Right lobe of liver (tissue), 6 donors: Measurements from ENCODE around the gene THBS1. TPM values are rescaled to one million over a fixed set of nuclear protein-coding genes. Genes with fewer than 3 reads are reported as not detected.

ENCODE experiments used
- ATAC-seq, 4 donors: fragments of 200-7000 bp; cut with Tn5 transposase; one replicate each; pipeline ENCODE4 v1.9.1; 2020; ENCODE audit warnings: mild to moderate bottlenecking in 4 of 4, moderate library complexity in 4 of 4
- DNase-seq, 3 donors: peaks; one replicate each; pipeline ENCODE4 v3.0.0-alpha.2; 2020
- H3K27ac ChIP-seq, 3 donors: fragments of 200-600 bp; one replicate each; pipeline ENCODE4 v1.8.0; 2022
- H3K27me3 ChIP-seq, 2 donors: fragments of 200-600 bp; one replicate each; pipeline ENCODE4 v1.8.0; 2022
- H3K36me3 ChIP-seq, 4 donors: fragments of 200-600 bp; sonication (generic) in 1 of 4; one replicate each; pipeline versions ENCODE4 v1.5.1 to v1.8.0; 2017 to 2022; ENCODE audit warnings: control low read depth in 1 of 4
- H3K4me1 ChIP-seq, 4 donors: fragments of 200-600 bp; sonication (generic) in 1 of 4; one replicate each; pipeline versions ENCODE4 v1.5.1 to v1.8.0; 2017 to 2022; ENCODE audit warnings: control low read depth in 1 of 4
- H3K4me3 ChIP-seq, 3 donors: fragments of 200-600 bp; one replicate each; pipeline ENCODE4 v1.8.0; 2022
- H3K9me3 ChIP-seq, 4 donors: fragments of 200-600 bp; sonication (generic) in 1 of 4; one replicate each; pipeline versions ENCODE4 v1.5.1 to v1.8.0; 2017 to 2022; ENCODE audit warnings: control low read depth in 1 of 4
- POLR2A ChIP-seq: fragments of 450-650 bp; IDR thresholded peaks from one replicate; pipeline ENCODE4 v1.6.1; 2017; ENCODE audit warnings: antibody characterized with exemption, mild to moderate bottlenecking
- WGBS: methylation state at CpG from one replicate; pipeline ENCODE4 v1.1.6; 2018; ENCODE audit warnings: low coverage, low lambda C conversion rate; ENCODE audit not compliant: insufficient coverage; ENCODE audit errors: missing lambda C conversion rate; 5-methylcytosine and 5-hydroxymethylcytosine counted together
- intact Hi-C, 2 donors: fragments of 100-400 bp; cut with DNase I; formaldehyde crosslinking; loops; one replicate each; pipeline versions ENCODE4 v1.11.2 to v1.14.1; 2022
- total RNA-seq, 6 experiments: library from RNA; depleted of rRNA in 2 of 6; stranded (reverse); fragments of >200 nt in 2 of 6; fragmentation: NEBNext Ultra II Directional in 3 of 6; extraction: Animal tissue kit (Norgen Biotek cat#: 25700) in 3 of 6; gene quantifications; one replicate each; pipeline versions ENCODE4 v1.1.0 to v1.2.4, GENCODE V29; 2016 to 2023
- TF ChIP-seq, protein P1 (sequence below), 4 donors: fragments of 200-600 bp in 3 of 4; fragments of 450-650 bp in 1 of 4; IDR thresholded peaks; one replicate each; pipeline versions ENCODE4 v1.5.1 to v1.8.0; 2016 to 2022; ENCODE audit warnings: antibody characterized with exemption in 4 of 4, mild to moderate bottlenecking in 2 of 4
- donor health status: DM: no; HTN: yes; CAD: no.
- donor health status: DM: no; HTN: no; CAD: no.
- donor health status: DM: no; HTN: no; CAD: no.
- donor health status: DM: no; HTN: yes; CAD: no.
- donor health status: DM: no; HTN: yes; CAD: no.

THBS1 gene
- total RNA-seq, 6 experiments from 2014 or later: 10.7 to 253 (median 64.6) TPM

DNA sequence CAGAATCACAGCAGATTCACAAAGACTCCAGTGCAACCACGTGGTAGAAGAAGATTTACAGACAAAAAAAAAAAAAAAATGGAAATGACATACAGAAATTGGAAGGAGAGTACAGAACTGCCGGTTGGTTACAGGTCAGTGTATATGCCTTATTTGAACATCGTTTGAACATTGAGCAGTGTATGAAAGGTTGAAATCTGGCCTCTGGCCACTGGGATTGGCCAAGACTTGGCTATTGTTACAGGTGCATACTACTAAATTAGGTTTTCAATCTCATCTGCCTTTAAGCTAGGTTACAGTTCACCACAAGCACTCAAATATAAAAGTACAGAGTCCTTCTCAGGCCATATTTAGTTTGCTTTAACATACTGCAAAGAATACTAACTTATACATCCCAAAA, 59.8 kb downstream of the THBS1 start:
- 50% methylated on average over 3 of the region's 3 CpGs for WGBS
- peak; percentile 73 to 85 (median 82) for ATAC-seq
- H3K4me1 ChIP-seq: peaks cover 0 to 6% (median 0%) of the 10 kb centered on the region in 4 donors
- TF ChIP-seq, protein P1, sequence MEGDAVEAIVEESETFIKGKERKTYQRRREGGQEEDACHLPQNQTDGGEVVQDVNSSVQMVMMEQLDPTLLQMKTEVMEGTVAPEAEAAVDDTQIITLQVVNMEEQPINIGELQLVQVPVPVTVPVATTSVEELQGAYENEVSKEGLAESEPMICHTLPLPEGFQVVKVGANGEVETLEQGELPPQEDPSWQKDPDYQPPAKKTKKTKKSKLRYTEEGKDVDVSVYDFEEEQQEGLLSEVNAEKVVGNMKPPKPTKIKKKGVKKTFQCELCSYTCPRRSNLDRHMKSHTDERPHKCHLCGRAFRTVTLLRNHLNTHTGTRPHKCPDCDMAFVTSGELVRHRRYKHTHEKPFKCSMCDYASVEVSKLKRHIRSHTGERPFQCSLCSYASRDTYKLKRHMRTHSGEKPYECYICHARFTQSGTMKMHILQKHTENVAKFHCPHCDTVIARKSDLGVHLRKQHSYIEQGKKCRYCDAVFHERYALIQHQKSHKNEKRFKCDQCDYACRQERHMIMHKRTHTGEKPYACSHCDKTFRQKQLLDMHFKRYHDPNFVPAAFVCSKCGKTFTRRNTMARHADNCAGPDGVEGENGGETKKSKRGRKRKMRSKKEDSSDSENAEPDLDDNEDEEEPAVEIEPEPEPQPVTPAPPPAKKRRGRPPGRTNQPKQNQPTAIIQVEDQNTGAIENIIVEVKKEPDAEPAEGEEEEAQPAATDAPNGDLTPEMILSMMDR (IDR thresholded peaks at IDR 0.05): no peak
- no peak for TF ChIP-seq POLR2A
- H3K27me3 ChIP-seq: no peaks in the 10 kb centered on the region
- intact Hi-C loops: no loop called here
- no peak overlapping the region for H3K4me3 ChIP-seq
- no peak for DNase-seq
- no peaks in the 10 kb centered on the region for H3K9me3 ChIP-seq
- no peaks in the 10 kb centered on the region for H3K36me3 ChIP-seq
- H3K27ac ChIP-seq: no peak overlapping the region

- intact Hi-C loops: no loop called here
- Histone ChIP-seq H3K9me3 (no peaks in the 10 kb centered on the region), H3K4me1 (peaks cover 0 to 6% (median 0%) of the 10 kb centered on the region in 4 donors), H3K36me3 (no peaks in the 10 kb centered on the region), H3K4me3 (no peak overlapping the region), H3K27me3 (no peaks in the 10 kb centered on the region), H3K27ac (no peak overlapping the region)
- DNase-seq (no peak), ATAC-seq (no peak)
- TF ChIP-seq, protein P1 (IDR thresholded peaks at IDR 0.05): no peak
- WGBS: 84% methylated on average over 11 of the region's 11 CpGs
Measured at GRCh38 chr15:39641191-39641889, 60.5 kb downstream of the THBS1 start.

DNA sequence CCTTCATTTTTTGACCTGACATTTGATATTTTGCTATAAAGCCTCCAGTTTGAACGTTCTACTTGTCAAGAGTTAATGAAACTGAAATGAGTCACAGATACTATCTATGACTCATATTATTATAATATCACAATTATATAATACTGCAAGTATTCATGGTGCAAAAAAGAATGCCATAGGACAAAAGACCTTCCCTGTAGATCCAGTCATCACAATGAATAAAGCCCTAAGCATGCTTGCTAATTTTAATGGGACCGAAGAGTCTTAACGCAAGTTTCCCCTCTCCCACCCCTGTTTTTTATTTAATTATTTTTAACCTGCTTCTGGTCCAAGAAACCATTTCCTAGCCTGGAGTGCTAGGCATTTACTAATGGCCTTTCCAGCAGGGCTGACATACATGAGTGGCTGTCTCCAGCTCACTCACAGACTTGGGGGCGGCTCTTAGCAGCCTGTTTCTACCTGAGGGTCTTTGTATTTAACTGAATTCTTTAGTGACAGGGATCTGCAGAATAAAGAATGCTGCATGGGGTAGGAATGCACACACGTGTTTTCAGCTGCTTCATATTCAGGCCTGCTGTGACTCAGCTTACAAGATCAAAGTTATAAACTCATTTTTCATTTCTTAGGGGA, 61.2 kb downstream of the THBS1 start:
- DNase-seq (no peak), ATAC-seq (no peak)
- Histone ChIP-seq H3K9me3 (no peaks in the 10 kb centered on the region), H3K4me1 (peaks cover 0 to 6% (median 0%) of the 10 kb centered on the region in 4 donors), H3K4me3 (no peak overlapping the region), H3K27ac (no peak overlapping the region), H3K27me3 (no peaks in the 10 kb centered on the region), H3K36me3 (no peaks in the 10 kb centered on the region)
- intact Hi-C loops: no loop called here
- WGBS: 71% methylated on average over 5 of the region's 5 CpGs
- no peak for TF ChIP-seq POLR2A

GRCh38 chr15:39643727-39644126, 62.8 kb downstream of the THBS1 start:
- 64% methylated on average over 1 of the region's 1 CpG for WGBS
- no peak overlapping the region for H3K27ac ChIP-seq
- H3K9me3 ChIP-seq: no peaks in the 10 kb centered on the region
- TF ChIP-seq, protein P1 (IDR thresholded peaks at IDR 0.05): no peak
- TF ChIP-seq POLR2A: no peak
- no peak for DNase-seq
- intact Hi-C loops: no loop called here
- peaks cover 0 to 6% (median 0%) of the 10 kb centered on the region in 4 donors for H3K4me1 ChIP-seq
- no peak overlapping the region for H3K4me3 ChIP-seq
- no peaks in the 10 kb centered on the region for H3K27me3 ChIP-seq
- ATAC-seq: no peak
- H3K36me3 ChIP-seq: no peaks in the 10 kb centered on the region

DNA sequence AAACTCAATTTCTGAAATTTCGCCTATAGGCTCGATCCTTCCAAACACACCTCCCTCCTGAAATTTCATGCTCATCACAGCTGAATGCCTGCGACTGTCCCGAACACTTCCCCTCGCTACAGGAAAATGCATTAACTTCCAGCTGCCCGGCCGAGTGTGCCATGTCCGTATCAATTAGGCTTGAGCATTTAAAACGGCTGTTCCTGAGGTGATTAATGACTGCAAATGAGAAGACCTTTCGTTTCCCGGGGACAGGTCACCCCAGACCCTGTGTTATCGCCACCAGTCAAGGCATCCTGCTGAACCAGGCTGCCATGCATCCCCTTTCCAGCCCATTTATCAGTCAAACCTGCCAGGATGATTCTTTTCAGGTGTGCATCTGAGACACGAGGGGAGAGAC, 63.3 kb downstream of the THBS1 start:
- 63% methylated on average over 12 of the region's 13 CpGs for WGBS
- DNase-seq (no peak), ATAC-seq (no peak)

More for the DNA sequence above, 63.3 kb downstream of the THBS1 start:
- intact Hi-C loops: no loop called here
- Histone ChIP-seq H3K27ac (no peak overlapping the region), H3K27me3 (no peaks in the 10 kb centered on the region), H3K4me1 (peaks cover 0 to 4% (median 0%) of the 10 kb centered on the region in 4 donors), H3K9me3 (no peaks in the 10 kb centered on the region), H3K4me3 (no peak overlapping the region), H3K36me3 (no peaks in the 10 kb centered on the region)
- TF ChIP-seq POLR2A: no peak
- TF ChIP-seq, protein P1 (IDR thresholded peaks at IDR 0.05): no peak
